Fibroblast of skin of left quadriceps (primary cell): Measurements from ENCODE around the gene MARCO.
"Not testable (repeated sequence)": the region's sequence is repeated elsewhere in the genome, so short reads cannot be mapped to it uniquely, and the experiment has no call there.

Experiments used
- DNase-seq, 2 experiments: peaks; one replicate each; pipeline ENCODE4 v3.0.0-alpha.2; 2013; ENCODE audit warnings: low read depth in 2 of 2

MARCO gene

GRCh38 chr2:118929059-118929458 is 12.9 kb upstream of the MARCO start:
- DNase-seq: no peak

GRCh38 chr2:118932949-118933348 is 9.0 kb upstream of the MARCO start:
- DNase-seq: no peak

- no peak for DNase-seq
Measured at GRCh38 chr2:118936306-118936705, 5.7 kb upstream of the MARCO start.

GRCh38 chr2:118936936-118937335 is 5.1 kb upstream of the MARCO start:
- no peak for DNase-seq

GRCh38 chr2:118937817-118938216 is 4.2 kb upstream of the MARCO start:
- DNase-seq: no peak

GRCh38 chr2:118939994-118940393 is 2.0 kb upstream of the MARCO start:
- DNase-seq: no peak

GRCh38 chr2:118940486-118941120 is 1.4 kb upstream of the MARCO start:
- no peak for DNase-seq

- DNase-seq: no peak
Measured at GRCh38 chr2:118943286-118943685, 1.3 kb downstream of the MARCO start.

GRCh38 chr2:118945881-118946280 is 3.9 kb downstream of the MARCO start:
- no peak for DNase-seq

GRCh38 chr2:118948266-118948665 is 6.3 kb downstream of the MARCO start:
- not testable (repeated sequence) for DNase-seq

GRCh38 chr2:118954297-118955060 is 12.5 kb downstream of the MARCO start:
- DNase-seq: no peak

GRCh38 chr2:118965737-118966136 is 23.7 kb downstream of the MARCO start:
- no peak for DNase-seq

- DNase-seq: no peak
Measured at GRCh38 chr2:118967124-118967880, 25.3 kb downstream of the MARCO start.

- DNase-seq: no peak
Measured at GRCh38 chr2:118968042-118968441, 26.0 kb downstream of the MARCO start.

- DNase-seq: no peak
Measured at GRCh38 chr2:118968961-118969733, 27.2 kb downstream of the MARCO start.

GRCh38 chr2:118969734-118970395 is 27.9 kb downstream of the MARCO start:
- DNase-seq: no peak

- no peak for DNase-seq
Measured at GRCh38 chr2:118970396-118971135, 28.6 kb downstream of the MARCO start.

GRCh38 chr2:118971245-118972122 is 29.5 kb downstream of the MARCO start:
- DNase-seq: no peak

GRCh38 chr2:118973542-118973951 is 31.6 kb downstream of the MARCO start:
- peak; percentile 4 to 6 for DNase-seq
